Measurements from ENCODE around the gene ATE1. TPM values are rescaled to one million over a fixed set of nuclear protein-coding genes. Genes with fewer than 3 reads are reported as not detected.
"Not testable (repeated sequence)": the region's sequence is repeated elsewhere in the genome, so short reads cannot be mapped to it uniquely, and the experiment has no call there.

The ATE1 gene
- total and polyA plus RNA-seq, 3 experiments from 2014 or later, result 24.8 to 34.2 (median 32.0) TPM

DNA sequence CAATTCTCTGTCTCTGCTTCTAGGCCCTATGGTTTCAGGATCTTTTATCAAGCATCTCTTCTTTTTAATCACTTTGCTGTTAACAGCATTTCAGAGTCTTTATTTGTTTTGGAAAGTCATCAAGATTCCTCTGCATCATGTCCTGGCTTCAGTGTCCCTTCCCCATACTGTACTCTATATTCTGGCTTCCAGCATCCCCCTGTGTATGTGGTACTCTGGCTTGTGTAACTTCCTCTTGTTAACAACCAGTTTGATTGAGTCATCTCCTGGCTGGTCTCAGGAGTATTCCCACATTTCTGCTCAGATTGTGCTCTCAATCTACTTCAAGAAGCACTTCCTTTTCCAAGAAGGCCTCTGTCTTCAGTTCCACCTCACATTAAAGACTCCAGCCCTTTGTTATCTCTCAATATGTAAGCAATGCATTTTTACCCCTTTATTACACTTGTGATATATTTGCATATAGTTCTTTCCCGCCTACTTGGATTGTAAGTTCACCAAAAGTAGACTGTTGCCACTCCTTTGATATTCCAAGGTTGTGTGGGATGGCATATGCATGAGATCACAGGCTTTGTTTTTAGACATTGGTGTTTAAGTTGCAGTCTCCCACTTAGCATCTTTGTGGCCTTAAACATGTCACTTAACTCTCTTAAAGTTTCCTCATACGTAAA lies 15.1 kb upstream of the ATE1 start:
- H3K27ac Mint-ChIP-seq, result no peak overlapping the region
- H3K36me3 ChIP-seq (ENCODE audit: insufficient read depth, low read length), result no peaks in the 10 kb centered on the region
- H3K9me3 Mint-ChIP-seq, result no peaks in the 10 kb centered on the region
- ChIA-PET CTCF (no interaction called here), POLR2A (no interaction called here)
- no peaks in the 10 kb centered on the region for H3K27me3 ChIP-seq (ENCODE audit: insufficient read depth, low read length, poor library complexity, severe bottlenecking)
- H3K4me1 Mint-ChIP-seq, result no peaks in the 10 kb centered on the region
- H3K27ac ChIP-seq (ENCODE audit: low read depth, low read length), result no peak overlapping the region
- no peaks in the 10 kb centered on the region for H3K4me1 ChIP-seq (ENCODE audit: insufficient read depth, low read length)
- no peaks in the 10 kb centered on the region for H3K36me3 Mint-ChIP-seq
- H3K9me3 ChIP-seq (ENCODE audit: low read length), result no peaks in the 10 kb centered on the region
- H3K27me3 Mint-ChIP-seq, result peaks cover 8 to 17% of the 10 kb centered on the region in 2 donors
- H3K4me3 ChIP-seq (ENCODE audit: low read length), result no peak overlapping the region
- no peak overlapping the region for H3K4me3 Mint-ChIP-seq
- DNase-seq, result no peak

DNA sequence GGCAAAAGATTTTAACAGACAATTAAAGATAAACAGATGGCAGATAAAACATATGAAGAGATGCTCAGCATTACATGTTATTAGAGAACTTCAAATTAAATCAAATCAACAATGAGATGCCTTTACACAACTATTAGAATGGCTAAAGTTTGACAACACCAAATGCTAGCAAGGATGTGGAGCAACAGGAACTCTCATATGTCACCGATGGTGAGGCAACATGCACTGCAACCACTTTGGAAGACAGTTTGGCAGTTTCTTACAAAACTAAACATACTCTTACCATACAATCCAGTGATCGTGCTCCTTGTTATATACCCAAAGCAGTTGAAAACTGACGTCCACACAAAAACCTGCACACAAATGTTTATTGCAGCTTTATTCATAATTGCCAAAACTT lies 13.7 kb upstream of the ATE1 start:
- peaks cover 10 to 26% of the 10 kb centered on the region in 2 donors for H3K27me3 Mint-ChIP-seq
- no peaks in the 10 kb centered on the region for H3K9me3 ChIP-seq (ENCODE audit: low read length)
- H3K27ac Mint-ChIP-seq, result no peak overlapping the region
- no peaks in the 10 kb centered on the region for H3K4me1 ChIP-seq (ENCODE audit: insufficient read depth, low read length)
- no peak overlapping the region for H3K4me3 ChIP-seq (ENCODE audit: low read length)
- no peaks in the 10 kb centered on the region for H3K4me1 Mint-ChIP-seq
- no peaks in the 10 kb centered on the region for H3K36me3 ChIP-seq (ENCODE audit: insufficient read depth, low read length)
- CTCF ChIA-PET, result no interaction called here
- H3K9me3 Mint-ChIP-seq, result no peaks in the 10 kb centered on the region
- DNase-seq, result no peak
- POLR2A ChIA-PET, result no interaction called here
- H3K27ac ChIP-seq (ENCODE audit: low read depth, low read length), result no peak overlapping the region
- H3K4me3 Mint-ChIP-seq, result no peak overlapping the region
- H3K36me3 Mint-ChIP-seq, result no peaks in the 10 kb centered on the region
- H3K27me3 ChIP-seq (ENCODE audit: insufficient read depth, low read length, poor library complexity, severe bottlenecking), result no peaks in the 10 kb centered on the region

DNA sequence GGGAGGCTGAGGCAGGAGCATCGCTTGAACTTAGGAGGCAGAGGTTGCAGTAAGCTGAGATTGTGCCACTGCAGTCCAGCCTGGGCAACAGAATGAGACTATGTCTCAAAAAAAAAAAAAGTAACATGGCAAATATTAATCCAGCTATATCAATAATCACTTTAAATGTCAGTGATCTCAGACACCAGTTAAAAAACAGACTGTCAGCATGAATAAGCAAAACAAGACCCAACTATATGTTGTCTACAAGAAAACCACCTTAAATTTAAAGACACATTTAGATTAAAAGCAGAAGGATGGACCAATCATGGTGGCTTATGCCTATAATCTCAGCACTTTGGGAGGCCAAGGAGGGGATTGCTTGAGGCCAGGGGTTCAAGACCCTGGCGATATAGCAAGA lies 8.5 kb upstream of the ATE1 start:
- CTCF ChIA-PET, result interaction anchor here (0.8 to 1.7 kb wide), 2 partner anchors 8 to 39 kb away, joined by 3 to 5 read pairs; partner anchors contain the start of genes ATE1 and NSMCE4A
- no peaks in the 10 kb centered on the region for H3K36me3 ChIP-seq (ENCODE audit: insufficient read depth, low read length)
- Mint-ChIP-seq H3K4me1 (peaks cover 0 to under 1% (median 0%) of the 10 kb centered on the region in 3 donors), H3K36me3 (no peaks in the 10 kb centered on the region), H3K9me3 (no peaks in the 10 kb centered on the region), H3K27me3 (peaks cover 10 to 28% of the 10 kb centered on the region in 2 donors), H3K27ac (no peak overlapping the region), H3K4me3 (no peak overlapping the region)
- H3K4me3 ChIP-seq (ENCODE audit: low read length), result no peak overlapping the region
- H3K9me3 ChIP-seq (ENCODE audit: low read length), result no peaks in the 10 kb centered on the region
- H3K4me1 ChIP-seq (ENCODE audit: insufficient read depth, low read length), result no peaks in the 10 kb centered on the region
- no peak for DNase-seq
- no peaks in the 10 kb centered on the region for H3K27me3 ChIP-seq (ENCODE audit: insufficient read depth, low read length, poor library complexity, severe bottlenecking)
- H3K27ac ChIP-seq (ENCODE audit: low read depth, low read length), result no peak overlapping the region
- POLR2A ChIA-PET, result no interaction called here

DNA sequence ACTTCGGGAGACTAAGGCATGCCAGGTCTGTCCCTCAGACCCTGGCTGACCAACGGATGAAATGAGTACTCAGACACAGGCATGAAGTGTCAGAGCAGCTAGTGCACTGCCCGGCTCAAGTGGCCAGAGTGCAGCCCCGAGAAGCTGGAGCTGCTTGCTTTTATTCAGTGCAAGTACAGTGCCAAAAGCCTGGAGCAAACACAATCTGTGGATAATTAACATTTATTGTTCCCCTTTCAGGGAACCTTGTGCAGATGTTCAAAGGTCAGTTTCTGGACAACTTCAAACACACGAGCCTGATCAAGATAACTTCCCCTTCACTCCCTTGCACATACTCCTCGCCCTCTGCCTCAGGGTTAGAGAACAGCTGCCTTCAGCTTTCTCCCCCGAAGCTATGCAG lies 7.9 kb upstream of the ATE1 start:
- Histone ChIP-seq H3K36me3 (ENCODE audit: insufficient read depth, low read length) (no peaks in the 10 kb centered on the region), H3K4me3 (ENCODE audit: low read length) (no peak overlapping the region), H3K27ac (ENCODE audit: low read depth, low read length) (no peak overlapping the region), H3K9me3 (ENCODE audit: low read length) (no peaks in the 10 kb centered on the region), H3K4me1 (ENCODE audit: insufficient read depth, low read length) (no peaks in the 10 kb centered on the region), H3K27me3 (ENCODE audit: insufficient read depth, low read length, poor library complexity, severe bottlenecking) (no peaks in the 10 kb centered on the region)
- Mint-ChIP-seq H3K4me3 (no peak overlapping the region), H3K36me3 (no peaks in the 10 kb centered on the region), H3K27ac (no peak overlapping the region), H3K27me3 (peaks cover 8 to 28% of the 10 kb centered on the region in 2 donors), H3K4me1 (peaks cover 0 to 6% (median 2%) of the 10 kb centered on the region in 3 donors), H3K9me3 (no peaks in the 10 kb centered on the region)
- no peak for DNase-seq
- ChIA-PET CTCF (no interaction called here), POLR2A (no interaction called here)

DNA sequence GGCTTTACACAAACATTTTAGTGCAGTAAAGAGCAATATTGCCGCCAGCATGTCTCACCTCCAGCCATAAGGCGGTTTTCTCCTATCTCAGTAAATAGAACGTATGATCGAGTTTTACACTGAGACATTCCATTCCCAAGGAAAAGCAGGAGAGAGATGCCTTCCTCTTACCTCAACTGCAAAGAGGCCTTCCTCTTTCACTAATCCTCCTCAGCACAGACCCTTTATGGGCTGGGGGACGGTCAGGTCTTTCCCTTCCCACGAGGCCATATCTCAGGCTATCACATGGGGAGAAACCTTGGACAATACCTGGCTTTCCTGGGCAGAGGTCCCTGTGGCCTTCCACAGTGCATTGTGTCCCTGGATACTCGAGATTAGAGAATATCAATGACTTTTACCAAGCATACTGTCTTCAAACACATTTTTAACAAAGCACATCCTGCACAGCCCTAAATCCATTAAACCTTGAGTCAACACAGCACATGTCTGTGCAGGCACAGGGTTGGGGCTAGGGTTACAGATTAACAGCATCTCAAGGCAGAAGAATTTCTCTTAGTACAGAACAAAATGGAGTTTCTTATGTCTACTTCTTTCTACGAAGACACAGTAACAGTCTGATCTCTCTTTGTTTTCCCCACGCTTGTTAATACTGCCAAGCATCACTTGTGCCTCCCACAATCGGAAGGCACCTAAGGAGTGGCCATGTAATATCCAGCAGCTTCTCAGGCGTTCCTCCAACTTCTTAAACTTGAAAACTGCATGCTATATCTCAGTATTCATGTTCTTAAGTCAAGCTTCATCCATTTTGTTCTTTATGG lies 2.6 kb upstream of the ATE1 start:
- Mint-ChIP-seq H3K27ac (peak overlapping the region in 6 of 8 donors; percentile 12 to 86 (median 48)), H3K36me3 (peaks cover 0 to 13% (median 0%) of the 10 kb centered on the region in 3 donors), H3K4me3 (peak overlapping the region in 6 of 7 donors; percentile 40 to 88 (median 67)), H3K4me1 (peaks cover 17 to 39% (median 31%) of the 10 kb centered on the region in 3 donors)
- DNase-seq; POLR2A ChIA-PET; CTCF ChIA-PET; H3K36me3 ChIP-seq (ENCODE audit: insufficient read depth, low read length); H3K27me3 ChIP-seq (ENCODE audit: insufficient read depth, low read length, poor library complexity, severe bottlenecking); H3K4me3 ChIP-seq (ENCODE audit: low read length); H3K9me3 Mint-ChIP-seq; H3K27ac ChIP-seq (ENCODE audit: low read depth, low read length); H3K4me1 ChIP-seq (ENCODE audit: insufficient read depth, low read length); H3K27me3 Mint-ChIP-seq; H3K9me3 ChIP-seq (ENCODE audit: low read length): not testable (repeated sequence)

DNA sequence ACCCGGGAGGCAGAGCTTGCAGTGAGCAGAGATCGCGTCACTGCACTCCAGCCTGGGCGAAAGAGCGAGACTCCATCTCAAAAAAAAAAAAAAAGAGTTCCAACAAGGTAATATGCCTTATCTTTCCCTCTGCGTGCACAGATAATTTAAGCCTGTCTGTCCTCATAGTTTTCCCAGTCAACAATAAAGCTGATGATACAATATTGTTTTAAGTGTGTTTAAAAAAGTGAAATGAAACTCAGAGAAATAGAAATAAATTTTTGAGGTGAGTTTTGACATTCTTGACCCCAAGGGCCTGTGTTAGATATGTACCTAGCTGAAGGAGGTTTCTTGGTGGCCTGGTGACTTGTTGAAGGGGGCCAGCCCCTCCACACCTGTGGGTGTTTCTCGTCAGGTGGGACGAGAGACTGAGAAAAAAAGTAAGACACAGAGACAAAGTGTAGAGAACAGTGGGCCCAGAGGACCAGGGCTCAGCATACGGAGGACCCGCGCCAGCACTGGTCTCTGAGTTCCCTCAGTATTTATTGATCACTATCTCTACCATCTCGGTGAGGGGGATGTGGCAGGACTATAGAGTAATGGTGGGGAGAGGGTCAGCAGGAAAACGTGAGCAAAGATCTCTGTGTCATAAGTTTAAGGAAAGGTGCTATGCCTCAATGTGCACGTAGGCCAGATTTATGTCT lies 1.9 kb upstream of the ATE1 start:
- POLR2A ChIA-PET, H3K27me3 Mint-ChIP-seq: not testable (repeated sequence)
- peaks cover 0 to 13% (median 0%) of the 10 kb centered on the region in 3 donors for H3K36me3 Mint-ChIP-seq

DNA sequence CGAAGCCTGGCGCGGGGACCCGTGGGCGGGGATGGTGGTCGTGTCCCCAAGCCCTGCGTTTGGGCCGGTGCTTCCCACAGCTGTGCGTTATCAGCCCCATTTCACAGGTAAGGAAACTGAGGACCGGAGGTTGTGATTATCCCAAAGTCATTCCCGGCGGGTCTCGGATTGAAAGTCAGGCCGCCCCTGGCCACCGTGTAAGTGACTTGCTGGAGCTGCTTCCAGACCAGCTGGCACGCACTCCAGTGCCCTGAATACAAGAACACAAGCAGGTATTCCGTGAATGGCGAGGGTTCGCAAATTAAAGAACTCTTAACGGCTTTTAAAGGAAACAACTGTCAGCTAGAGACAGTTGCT lies 675 bp upstream of the ATE1 start:
- no peak for DNase-seq
- Mint-ChIP-seq H3K36me3 (peaks cover 0 to 16% (median 0%) of the 10 kb centered on the region in 3 donors), H3K4me3 (peak overlapping the region; percentile 85 to 98 (median 92)), H3K27ac (peak overlapping the region; percentile 71 to 98 (median 90)), H3K4me1 (peaks cover 21 to 46% (median 35%) of the 10 kb centered on the region in 3 donors), H3K27me3 (no peaks in the 10 kb centered on the region), H3K9me3 (no peaks in the 10 kb centered on the region)
- H3K27me3 ChIP-seq (ENCODE audit: insufficient read depth, low read length, poor library complexity, severe bottlenecking), result no peaks in the 10 kb centered on the region
- peak overlapping the region; percentile 84 for H3K4me3 ChIP-seq (ENCODE audit: low read length)
- no peaks in the 10 kb centered on the region for H3K9me3 ChIP-seq (ENCODE audit: low read length)
- H3K4me1 ChIP-seq (ENCODE audit: insufficient read depth, low read length), result peaks cover 9% of the 10 kb centered on the region
- ChIA-PET CTCF (interaction anchor here (1.6 to 2.1 kb wide), 3 partner anchors 8 to 46 kb away, joined by 4 to 6 read pairs (median 5); no protein-coding TSS in a partner anchor), POLR2A (interaction anchor here (1.0 kb wide), 1 partner anchor 46 kb away, joined by 9 read pairs; no protein-coding TSS in a partner anchor)
- no peaks in the 10 kb centered on the region for H3K36me3 ChIP-seq (ENCODE audit: insufficient read depth, low read length)
- peak overlapping the region; percentile 87 for H3K27ac ChIP-seq (ENCODE audit: low read depth, low read length)

More for the DNA sequence above, 1.9 kb upstream of the ATE1 start:
- H3K4me3 ChIP-seq (ENCODE audit: low read length); CTCF ChIA-PET; DNase-seq; H3K27ac ChIP-seq (ENCODE audit: low read depth, low read length); H3K4me1 ChIP-seq (ENCODE audit: insufficient read depth, low read length); H3K9me3 Mint-ChIP-seq; H3K27me3 ChIP-seq (ENCODE audit: insufficient read depth, low read length, poor library complexity, severe bottlenecking); H3K9me3 ChIP-seq (ENCODE audit: low read length); H3K36me3 ChIP-seq (ENCODE audit: insufficient read depth, low read length): not testable (repeated sequence)
- H3K4me1 Mint-ChIP-seq, result peaks cover 21 to 46% (median 35%) of the 10 kb centered on the region in 3 donors
- H3K4me3 Mint-ChIP-seq, result peak overlapping the region; percentile 32 to 88 (median 64)
- H3K27ac Mint-ChIP-seq, result peak overlapping the region; percentile 20 to 86 (median 56)
